COLO668 (cell line): Measurements from ENCODE around the gene PPP2R5C.

ENCODE experiments used
- DNase-seq: peaks from one replicate; lab custom pipeline; 2025; ENCODE audit not compliant: unreplicated experiment; lab: John Stamatoyannopoulos, UW

PPP2R5C gene

DNA sequence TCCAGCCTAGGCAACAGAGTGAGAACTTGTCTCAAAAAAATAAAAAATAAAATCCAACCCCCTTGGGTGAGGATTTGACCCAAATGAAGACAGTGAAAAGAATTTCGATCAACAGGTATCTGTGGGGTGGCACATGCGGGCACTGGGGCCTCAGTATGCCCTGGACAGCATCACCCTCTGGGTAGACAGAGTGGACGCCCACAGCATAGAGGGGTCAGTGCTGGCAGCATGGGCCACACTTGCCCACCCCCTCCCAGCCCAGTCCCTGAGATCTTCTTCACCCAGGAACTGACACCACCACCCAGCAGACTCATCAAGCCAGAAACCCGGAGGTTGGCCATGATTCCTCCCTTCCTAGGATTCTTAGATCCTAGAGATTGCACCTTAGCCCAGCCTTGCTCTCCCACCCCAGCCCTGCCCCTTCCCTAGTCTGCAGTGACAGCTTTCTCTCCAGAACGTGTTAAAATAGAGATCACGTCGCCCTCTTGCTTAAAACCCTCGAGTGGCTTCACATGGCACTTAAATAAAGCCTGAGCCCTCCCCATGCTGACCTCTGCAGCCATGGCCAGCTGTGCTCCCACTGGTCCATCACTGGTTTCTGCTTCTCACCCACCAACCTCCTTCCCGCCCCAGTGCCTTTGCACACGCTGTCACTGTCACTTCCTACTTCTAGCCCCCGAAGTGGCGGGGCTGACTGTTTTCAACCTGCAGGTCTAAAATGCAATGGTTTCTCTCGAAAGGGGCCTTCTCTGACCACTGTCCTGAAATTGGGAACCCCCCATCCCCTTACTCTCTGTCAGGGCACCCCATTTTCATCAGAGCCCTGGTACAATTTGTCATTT lies 176.6 kb downstream of the PPP2R5C start:
- DNase-seq: no peak

DNA sequence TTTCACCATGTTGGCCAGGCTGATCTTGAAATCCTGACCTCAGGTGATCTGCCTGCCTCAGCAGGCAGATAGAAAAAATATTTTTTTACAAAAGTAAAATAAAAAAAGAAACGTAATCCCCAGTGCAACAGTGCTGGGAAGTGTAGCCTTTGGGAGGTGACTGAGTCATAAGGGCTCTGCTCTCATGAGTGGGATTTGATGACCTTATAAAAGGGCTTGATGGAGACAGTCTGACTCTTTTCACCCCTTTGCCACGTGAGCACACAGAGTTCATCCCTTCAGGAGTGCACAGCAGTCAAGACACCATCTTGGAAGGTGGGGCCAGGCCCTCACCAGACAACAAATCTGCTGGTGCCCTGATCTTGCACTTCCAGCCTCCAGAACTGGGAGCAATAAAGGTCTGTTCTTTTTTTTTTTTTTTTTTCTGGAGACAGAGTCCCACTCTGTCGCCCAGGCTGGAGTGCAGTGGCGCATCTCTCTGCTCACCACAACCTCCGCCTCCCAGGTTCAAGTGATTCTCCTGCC lies 178.2 kb downstream of the PPP2R5C start:
- DNase-seq: no peak

GRCh38 chr14:101944451-101944850 lies 182.9 kb downstream of the PPP2R5C start:
- no peak for DNase-seq

GRCh38 chr14:101945171-101945570 lies 183.7 kb downstream of the PPP2R5C start:
- no peak for DNase-seq

- DNase-seq: no peak
Observed at GRCh38 chr14:101947577-101947903, 186.0 kb downstream of the PPP2R5C start.

- DNase-seq: peak; percentile 100
Observed at GRCh38 chr14:101947904-101948665, 186.6 kb downstream of the PPP2R5C start.

DNA sequence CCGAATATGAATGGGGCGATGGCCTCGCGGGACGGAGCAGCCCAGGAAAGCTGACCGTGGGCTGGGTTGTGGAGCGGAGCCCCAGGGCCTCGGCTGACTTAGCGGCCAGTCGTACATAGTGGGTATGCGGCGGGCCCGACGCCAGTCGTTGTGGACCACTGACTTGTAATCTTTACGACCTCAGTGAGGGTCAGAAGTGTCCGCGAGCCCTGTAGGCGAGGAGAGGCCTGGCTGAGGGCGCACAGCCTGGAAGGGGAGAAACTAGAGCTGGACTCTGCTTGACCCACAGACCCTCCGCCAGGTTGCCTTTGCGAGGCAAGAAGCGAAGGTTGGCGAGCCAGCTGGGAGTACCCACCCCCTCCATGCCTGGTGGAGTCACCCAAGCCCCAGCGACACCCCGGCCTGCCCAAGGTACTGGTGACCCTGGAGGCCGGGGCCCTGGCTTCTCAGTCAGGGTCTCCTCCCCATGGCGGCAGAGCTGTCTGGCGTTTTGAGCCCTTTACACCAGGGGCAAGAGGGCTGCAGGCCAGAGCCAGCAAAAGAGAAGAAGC lies 187.2 kb downstream of the PPP2R5C start:
- DNase-seq: no peak

DNA sequence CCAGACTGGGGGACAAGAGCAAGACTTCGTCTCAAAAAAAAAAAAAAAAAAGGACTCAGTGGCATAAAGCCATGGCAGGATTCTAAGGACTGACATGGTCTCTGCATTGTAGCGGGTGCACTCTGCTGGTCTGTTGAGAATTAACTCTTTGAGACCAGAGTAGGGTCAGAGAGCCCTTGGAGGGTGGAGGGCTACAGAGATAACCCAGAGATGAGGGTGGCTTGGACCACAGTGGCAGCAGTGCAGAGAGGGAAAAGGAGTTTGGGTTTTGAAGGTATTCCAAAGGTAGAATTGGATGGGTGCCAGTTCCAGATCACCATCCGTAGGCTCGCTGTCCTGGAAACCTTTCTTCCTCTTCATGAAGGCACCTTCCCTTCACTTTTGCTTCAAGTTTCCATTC lies 188.6 kb downstream of the PPP2R5C start:
- DNase-seq: no peak

DNA sequence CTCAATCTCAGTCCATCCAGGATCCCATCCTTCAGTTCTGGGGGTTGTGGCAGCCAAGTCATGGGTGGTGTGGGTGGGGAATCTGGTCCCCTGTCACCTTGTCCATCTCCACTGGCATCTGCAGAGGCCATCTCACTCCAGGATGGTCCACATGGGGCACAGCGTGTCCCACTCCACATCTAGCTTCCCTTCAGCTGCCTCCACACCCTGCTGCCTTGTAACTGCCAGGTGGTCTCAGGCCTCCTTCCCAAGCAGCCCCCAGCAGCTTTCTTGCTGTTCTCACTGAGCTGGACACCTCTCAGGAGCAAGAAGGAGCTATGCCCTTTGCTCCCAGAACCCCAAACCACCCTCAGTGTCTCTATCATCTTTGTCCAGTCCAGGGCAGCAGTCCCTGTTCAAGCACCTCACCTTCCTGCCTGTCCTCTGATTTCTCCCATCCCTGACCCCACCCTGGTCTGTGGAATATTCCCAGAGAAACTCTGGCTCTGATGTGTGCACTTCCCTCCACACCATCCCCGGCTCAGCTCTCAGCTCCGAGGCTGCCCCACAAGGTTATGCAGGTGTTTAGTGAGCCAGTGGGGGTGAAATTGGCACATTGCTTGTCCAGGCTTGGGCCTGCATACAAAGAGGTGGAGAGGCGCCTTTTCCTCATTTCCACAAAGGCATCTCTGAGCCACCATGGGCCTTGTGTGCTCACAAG lies 189.2 kb downstream of the PPP2R5C start:
- no peak for DNase-seq

DNA sequence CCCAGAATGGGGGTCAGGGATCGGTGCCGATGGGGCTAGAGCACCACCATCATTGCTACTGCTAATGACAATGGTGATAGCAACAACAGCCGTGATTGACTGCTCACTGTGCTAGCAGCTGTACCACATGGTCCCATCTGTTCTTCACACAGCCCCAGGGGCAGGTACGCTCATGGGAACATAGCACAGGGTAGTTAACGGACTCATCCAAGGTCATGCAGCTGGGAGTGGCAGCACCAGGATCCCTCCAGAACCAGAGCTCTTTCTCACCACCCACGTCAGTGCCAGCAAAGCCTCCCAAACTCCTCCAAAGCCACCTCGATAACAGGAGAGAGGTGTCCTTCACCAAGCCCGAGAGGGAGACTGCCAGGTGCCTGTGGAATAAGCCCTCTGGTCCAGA lies 191.6 kb downstream of the PPP2R5C start:
- no peak for DNase-seq

- DNase-seq: no peak
Observed at GRCh38 chr14:101954501-101954900, 193.0 kb downstream of the PPP2R5C start.

DNA sequence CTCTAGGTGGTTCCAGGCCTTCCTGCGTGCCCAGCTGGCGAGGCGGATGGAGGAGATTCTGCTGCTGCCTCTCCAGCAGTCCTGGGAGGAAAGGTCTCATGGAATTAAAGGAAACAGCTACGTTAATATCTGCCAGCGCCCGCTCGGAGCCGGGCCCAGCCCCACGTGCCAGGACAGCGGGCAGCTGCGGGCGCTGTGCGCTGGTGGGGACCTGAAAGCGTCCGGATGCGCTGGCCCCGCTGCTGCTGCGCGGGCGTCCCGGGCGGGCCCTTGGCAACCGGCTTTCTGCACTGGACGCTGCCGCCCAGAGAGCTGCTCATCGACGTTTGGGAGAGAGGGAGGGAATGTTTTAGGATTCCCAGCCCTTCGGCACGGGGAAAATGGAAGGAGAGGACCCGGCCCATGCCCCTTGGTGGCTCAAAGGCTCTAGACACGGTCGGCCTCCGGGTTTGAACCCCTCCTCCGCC lies 194.2 kb downstream of the PPP2R5C start:
- DNase-seq: no peak

DNA sequence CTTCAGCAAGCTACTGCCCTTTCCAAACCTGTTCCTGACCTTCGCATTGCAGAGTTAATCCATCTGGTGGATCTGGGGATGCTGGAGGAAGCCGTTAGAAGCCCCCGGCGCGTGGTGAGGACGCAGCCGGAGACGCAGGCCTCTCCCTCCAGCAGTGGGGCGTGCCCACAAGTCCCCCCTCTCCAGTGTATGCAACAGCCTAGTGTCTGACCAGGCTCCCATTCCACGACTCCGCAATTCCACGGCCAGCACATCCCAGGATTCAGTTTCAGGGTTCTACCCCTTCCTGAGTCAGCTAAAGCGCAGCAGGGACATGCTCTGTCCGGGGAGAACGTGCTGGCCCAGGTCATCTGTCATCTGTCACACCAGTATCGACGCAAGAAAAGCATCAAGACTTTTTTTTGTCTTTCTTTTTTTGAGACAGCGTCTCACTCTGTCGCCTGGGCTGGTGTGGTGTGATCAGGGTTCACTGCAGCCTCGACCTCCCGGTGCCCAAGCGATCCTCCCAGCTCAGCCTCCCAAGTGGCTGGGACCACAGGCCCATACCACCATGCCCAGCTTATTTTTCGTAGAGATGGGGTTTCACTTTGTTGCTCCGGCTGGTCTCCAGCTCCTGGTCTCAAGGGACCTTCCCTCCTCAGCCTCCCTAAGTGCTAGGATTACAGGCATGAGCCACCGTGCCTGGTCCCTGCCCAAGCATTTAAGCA lies 194.8 kb downstream of the PPP2R5C start:
- no peak for DNase-seq

- no peak for DNase-seq
Observed at GRCh38 chr14:101957406-101958234, 196.1 kb downstream of the PPP2R5C start.

DNA sequence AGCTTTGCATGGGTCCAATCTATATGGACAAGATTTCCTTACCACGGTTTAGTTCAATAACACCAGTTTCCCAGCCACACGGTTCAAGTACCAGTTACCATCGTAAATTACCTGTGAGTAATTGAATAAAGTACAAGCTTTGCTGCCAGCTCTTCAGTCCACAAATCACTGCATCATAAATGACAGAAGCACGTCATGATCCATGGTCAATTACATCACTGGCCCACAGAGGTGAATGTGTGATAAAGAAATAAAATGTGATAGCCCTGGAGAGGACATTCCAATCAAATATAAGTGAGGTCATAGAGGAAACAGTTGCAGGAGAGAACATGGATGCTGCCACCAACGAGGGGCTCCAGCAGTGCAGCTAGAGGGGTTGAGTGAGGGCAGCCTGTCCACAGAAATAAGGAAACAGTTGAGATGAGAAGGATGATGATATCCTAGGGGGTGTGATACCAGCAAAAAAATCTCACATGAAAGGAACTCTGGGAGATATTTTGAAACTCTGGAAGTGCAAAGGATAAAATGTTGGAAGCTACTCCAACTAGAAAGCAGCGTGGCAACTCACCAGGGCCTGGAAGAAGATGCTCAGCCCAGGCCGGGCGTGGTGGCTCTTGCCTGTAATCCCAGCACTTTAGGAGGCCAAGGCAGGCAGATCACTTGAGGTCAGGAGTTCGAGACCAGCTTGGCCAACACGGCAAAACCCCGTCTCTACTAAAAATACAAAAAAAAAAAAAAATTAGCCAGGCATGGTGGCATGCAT lies 197.1 kb downstream of the PPP2R5C start:
- no peak for DNase-seq

- no peak for DNase-seq
Observed at GRCh38 chr14:101959277-101959676, 197.8 kb downstream of the PPP2R5C start.

DNA sequence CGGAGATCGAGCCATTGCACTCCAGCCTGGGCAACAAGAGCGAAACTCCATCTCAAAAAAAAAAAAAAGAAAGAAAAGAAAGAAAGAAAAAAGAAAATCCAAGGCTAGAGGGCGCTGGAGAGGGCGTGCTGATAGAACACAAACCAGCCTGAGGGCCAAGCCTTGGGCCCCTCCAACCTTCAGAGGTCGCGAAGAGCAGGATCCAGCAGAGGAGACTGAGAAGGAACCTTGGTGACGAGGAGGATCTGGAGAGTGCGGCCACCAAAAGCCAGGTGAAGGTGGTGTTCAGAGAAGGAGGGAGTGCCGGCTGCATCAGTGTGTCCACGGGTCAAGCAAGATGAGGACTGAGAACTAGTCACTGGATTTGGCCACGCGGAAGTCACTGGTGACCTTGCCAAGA lies 198.7 kb downstream of the PPP2R5C start:
- no peak for DNase-seq

GRCh38 chr14:101961011-101961721 lies 199.7 kb downstream of the PPP2R5C start:
- peak; percentile 85 for DNase-seq
